OCI-LY1 (cell line): Measurements from ENCODE around the gene FARP1.

Source experiments
- H2AFZ ChIP-seq: fragments of 200-600 bp; sonication (generic), shearing (Covaris generic); 2 replicates; pipeline ENCODE4 v1.6.0; 2014; ENCODE audit warnings: antibody characterized with exemption, mild to moderate bottlenecking, low read length
- H3F3A ChIP-seq: fragments of 200-600 bp; sonication (generic), shearing (Covaris generic); 2 replicates; pipeline ENCODE4 v1.6.0; 2014; ENCODE audit warnings: mild to moderate bottlenecking, antibody characterized with exemption, low read length, moderate library complexity; ENCODE audit not compliant: insufficient read depth
- H3K27ac ChIP-seq: fragments of 200-600 bp; sonication (generic); 2 replicates; pipeline ENCODE4 v1.5.1; 2014; ENCODE audit warnings: low read length, mixed run types, mild to moderate bottlenecking, low read depth; ENCODE audit not compliant: poor library complexity, severe bottlenecking
- H3K27me3 ChIP-seq: fragments of 200-600 bp; sonication (generic); 2 replicates; pipeline ENCODE4 v1.6.0; 2014; ENCODE audit warnings: antibody characterized with exemption, mild to moderate bottlenecking, low read length, moderate library complexity; ENCODE audit not compliant: insufficient read depth
- H3K36me3 ChIP-seq: fragments of 200-600 bp; sonication (generic); 2 replicates; pipeline ENCODE4 v1.6.1; 2014; ENCODE audit warnings: mild to moderate bottlenecking, antibody characterized with exemption, low read length, moderate library complexity, mixed read lengths; ENCODE audit not compliant: insufficient read depth
- H3K4me1 ChIP-seq: fragments of 200-600 bp; sonication (generic); 2 replicates; pipeline ENCODE4 v1.5.1; 2014; ENCODE audit warnings: mild to moderate bottlenecking, low read length, moderate library complexity; ENCODE audit not compliant: insufficient read depth, severe bottlenecking
- H3K4me2 ChIP-seq: fragments of 200-600 bp; sonication (generic), shearing (Covaris generic); 2 replicates; pipeline ENCODE4 v1.6.1; 2014; ENCODE audit warnings: low read length
- H3K4me3 ChIP-seq: fragments of 200-600 bp; sonication (generic); 2 replicates; pipeline ENCODE4 v1.5.1; 2014; ENCODE audit warnings: low read length, low read depth, mild to moderate bottlenecking, mixed read lengths; ENCODE audit not compliant: poor library complexity, severe bottlenecking
- H3K79me2 ChIP-seq: fragments of 200-600 bp; shearing (Covaris generic); 2 replicates; pipeline ENCODE4 v1.6.1; 2016; ENCODE audit warnings: mixed run types, low read length, mixed read lengths; ENCODE audit not compliant: insufficient read depth
- H3K9ac ChIP-seq: fragments of 200-600 bp; sonication (generic), shearing (Covaris generic); 2 replicates; pipeline ENCODE4 v1.6.1; 2014; ENCODE audit warnings: mild to moderate bottlenecking, low read length, mixed read lengths
- H3K9me2 ChIP-seq: fragments of 200-600 bp; sonication (generic), shearing (Covaris generic); 2 replicates; pipeline ENCODE4 v1.6.1; 2014; ENCODE audit warnings: low read depth, mild to moderate bottlenecking, low read length, mixed read lengths
- H3K9me3 ChIP-seq: fragments of 200-600 bp; shearing (Covaris generic); 2 replicates; pipeline ENCODE4 v1.6.1; 2014; ENCODE audit warnings: low read length, mixed read lengths
- H4K20me1 ChIP-seq: fragments of 200-600 bp; sonication (generic), shearing (Covaris generic); 2 replicates; pipeline ENCODE4 v1.6.0; 2016; ENCODE audit warnings: mild to moderate bottlenecking, low read length; ENCODE audit not compliant: insufficient read depth
- CTCF ChIP-seq: fragments of 200-600 bp; sonication (generic), shearing (Covaris generic); IDR thresholded peaks from 2 replicates; pipeline ENCODE4 v1.5.1; 2017; ENCODE audit warnings: mild to moderate bottlenecking, antibody characterized with exemption, low read length, moderate library complexity, mixed read lengths
- EZH2 ChIP-seq: fragments of 200-600 bp; sonication (generic), shearing (Covaris generic); IDR thresholded peaks from 2 replicates; pipeline ENCODE4 v1.8.0; 2017; ENCODE audit warnings: borderline replicate concordance, mixed run types, mild to moderate bottlenecking, antibody characterized with exemption, low read length, moderate library complexity, mixed read lengths

FARP1 gene

GRCh38 chr13:98279473-98280175 is 136.7 kb downstream of the FARP1 start:
- no peaks in the 10 kb centered on the region for H3K4me1 ChIP-seq
- H4K20me1 ChIP-seq = no peaks in the 10 kb centered on the region
- no peaks in the 10 kb centered on the region for H3K9me2 ChIP-seq
- H3K27me3 ChIP-seq = peaks cover 4% of the 10 kb centered on the region; the same call in 1 of the 2 replicates
- no peak overlapping the region for H3K27ac ChIP-seq
- H3K36me3 ChIP-seq = no peaks in the 10 kb centered on the region
- H3K9me3 ChIP-seq = no peaks in the 10 kb centered on the region
- no peak overlapping the region for H2AFZ ChIP-seq
- no peak overlapping the region for H3K4me3 ChIP-seq
- no peak overlapping the region for H3K4me2 ChIP-seq
- no peaks in the 10 kb centered on the region for H3F3A ChIP-seq
- H3K9ac ChIP-seq = no peak overlapping the region
- no peaks in the 10 kb centered on the region for H3K79me2 ChIP-seq
- TF ChIP-seq EZH2 (no peak), CTCF (no peak)

GRCh38 chr13:98280176-98280510 is 137.2 kb downstream of the FARP1 start:
- no peak overlapping the region for H3K4me2 ChIP-seq
- H3K9me3 ChIP-seq = no peaks in the 10 kb centered on the region
- no peaks in the 10 kb centered on the region for H3K79me2 ChIP-seq
- no peak overlapping the region for H3K4me3 ChIP-seq
- H3F3A ChIP-seq = no peaks in the 10 kb centered on the region
- H3K9me2 ChIP-seq = no peaks in the 10 kb centered on the region
- TF ChIP-seq EZH2 (no peak), CTCF (no peak)
- no peak overlapping the region for H3K9ac ChIP-seq
- no peak overlapping the region for H3K27ac ChIP-seq
- no peaks in the 10 kb centered on the region for H3K4me1 ChIP-seq
- H2AFZ ChIP-seq = no peak overlapping the region
- H3K27me3 ChIP-seq = peaks cover 4% of the 10 kb centered on the region; the same call in 1 of the 2 replicates
- H4K20me1 ChIP-seq = no peaks in the 10 kb centered on the region
- H3K36me3 ChIP-seq = no peaks in the 10 kb centered on the region

- Histone ChIP-seq H3K4me2 (no peak overlapping the region), H3K4me3 (no peak overlapping the region), H3K9me2 (no peaks in the 10 kb centered on the region), H2AFZ (no peak overlapping the region), H3K9ac (no peak overlapping the region), H3K36me3 (no peaks in the 10 kb centered on the region), H3K27me3 (peaks cover 10% of the 10 kb centered on the region), H3K27ac (no peak overlapping the region), H4K20me1 (no peaks in the 10 kb centered on the region), H3K4me1 (no peaks in the 10 kb centered on the region), H3F3A (no peaks in the 10 kb centered on the region), H3K79me2 (no peaks in the 10 kb centered on the region), H3K9me3 (no peaks in the 10 kb centered on the region)
- TF ChIP-seq EZH2 (no peak), CTCF (no peak)
Observed at GRCh38 chr13:98284679-98285078, 141.8 kb downstream of the FARP1 start.
